ENCODE data around the gene CTNND2. TPM values are rescaled to one million over a fixed set of nuclear protein-coding genes. Genes with fewer than 3 reads are reported as not detected.
"Not testable (repeated sequence)": the region's sequence is repeated elsewhere in the genome, so short reads cannot be mapped to it uniquely, and the experiment has no call there.

The CTNND2 gene
- total RNA-seq, 1 experiment from 2014 or later, result 2.9 TPM

DNA sequence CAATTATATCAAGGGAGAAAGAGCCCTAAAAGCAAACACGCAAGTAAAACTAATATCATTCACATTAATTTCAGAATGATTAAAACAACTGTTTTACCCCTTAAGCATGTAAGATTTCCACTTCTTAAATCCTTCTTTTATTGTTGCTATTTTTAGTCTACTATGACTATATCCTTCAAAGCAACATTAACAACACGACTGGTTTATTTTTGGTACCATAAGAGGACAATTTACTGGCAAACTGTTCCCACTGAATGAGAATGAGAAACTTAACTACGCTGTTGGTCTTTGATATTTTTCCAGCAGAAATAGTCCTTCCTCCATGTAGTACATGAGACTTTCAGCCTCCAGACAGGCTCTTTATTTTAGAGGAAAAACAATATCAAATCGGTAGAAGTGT is 281.5 kb downstream of the CTNND2 start:
- Histone ChIP-seq H3K27me3 (ENCODE audit: control insufficient read depth, insufficient read depth, low read length) (no peaks in the 10 kb centered on the region), H3K36me3 (replicated peaks; ENCODE audit: control insufficient read depth, insufficient read depth, low read length) (no peaks in the 10 kb centered on the region), H3K4me3 (ENCODE audit: insufficient read depth, low read depth, low read length) (no peak overlapping the region)
- DNase-seq, result no peak

GRCh38 chr5:11620172-11620571 is 284.1 kb downstream of the CTNND2 start:
- no peak for DNase-seq
- no peaks in the 10 kb centered on the region for H3K36me3 ChIP-seq (replicated peaks; ENCODE audit: control insufficient read depth, insufficient read depth, low read length)

GRCh38 chr5:11619339-11620024 is 284.8 kb downstream of the CTNND2 start:
- no peak for DNase-seq
- Histone ChIP-seq H3K4me3 (ENCODE audit: insufficient read depth, low read depth, low read length) (no peak overlapping the region), H3K27me3 (ENCODE audit: control insufficient read depth, insufficient read depth, low read length) (no peaks in the 10 kb centered on the region), H3K36me3 (replicated peaks; ENCODE audit: control insufficient read depth, insufficient read depth, low read length) (no peaks in the 10 kb centered on the region)

More at GRCh38 chr5:11620172-11620571, 284.1 kb downstream of the CTNND2 start:
- Histone ChIP-seq H3K27me3 (ENCODE audit: control insufficient read depth, insufficient read depth, low read length) (no peaks in the 10 kb centered on the region), H3K4me3 (ENCODE audit: insufficient read depth, low read depth, low read length) (no peak overlapping the region)

- DNase-seq, result no peak
- H3K36me3 ChIP-seq (replicated peaks; ENCODE audit: control insufficient read depth, insufficient read depth, low read length), result no peaks in the 10 kb centered on the region
These were observed 287.2 kb downstream of the CTNND2 start for GRCh38 chr5:11617080-11617479.

GRCh38 chr5:11616624-11617023 is 287.6 kb downstream of the CTNND2 start:
- not testable (repeated sequence) for H3K4me3 ChIP-seq (ENCODE audit: insufficient read depth, low read depth, low read length); DNase-seq; H3K36me3 ChIP-seq (replicated peaks; ENCODE audit: control insufficient read depth, insufficient read depth, low read length); H3K27me3 ChIP-seq (ENCODE audit: control insufficient read depth, insufficient read depth, low read length)

More at GRCh38 chr5:11617080-11617479, 287.2 kb downstream of the CTNND2 start:
- Histone ChIP-seq H3K4me3 (ENCODE audit: insufficient read depth, low read depth, low read length) (no peak overlapping the region), H3K27me3 (ENCODE audit: control insufficient read depth, insufficient read depth, low read length) (no peaks in the 10 kb centered on the region)

DNA sequence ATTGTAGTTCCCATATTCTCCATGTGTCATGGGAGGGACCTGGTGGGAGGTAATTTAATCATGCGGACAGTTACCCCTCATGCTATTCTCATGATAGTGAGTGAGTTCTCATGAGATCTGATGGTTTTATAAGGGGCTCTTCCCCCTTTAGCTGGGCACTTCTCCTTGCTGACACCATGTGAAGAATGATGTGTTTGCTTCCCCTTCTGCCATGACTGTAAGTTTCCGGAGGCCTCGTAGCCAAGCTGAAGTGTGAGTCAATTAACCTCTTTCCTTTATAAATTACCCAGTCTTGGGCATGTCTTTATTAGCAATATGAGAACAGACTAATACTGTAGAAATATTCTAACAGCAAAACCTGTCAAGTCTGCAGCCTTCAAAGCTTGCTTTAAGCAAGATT is 293.2 kb downstream of the CTNND2 start:
- Histone ChIP-seq H3K36me3 (replicated peaks; ENCODE audit: control insufficient read depth, insufficient read depth, low read length) (no peaks in the 10 kb centered on the region), H3K4me3 (ENCODE audit: insufficient read depth, low read depth, low read length) (no peak overlapping the region), H3K27me3 (ENCODE audit: control insufficient read depth, insufficient read depth, low read length) (no peaks in the 10 kb centered on the region)
- DNase-seq, result no peak

- Histone ChIP-seq H3K4me3 (ENCODE audit: insufficient read depth, low read depth, low read length) (no peak overlapping the region), H3K27me3 (ENCODE audit: control insufficient read depth, insufficient read depth, low read length) (no peaks in the 10 kb centered on the region), H3K36me3 (replicated peaks; ENCODE audit: control insufficient read depth, insufficient read depth, low read length) (no peaks in the 10 kb centered on the region)
- no peak for DNase-seq
These were observed 294.5 kb downstream of the CTNND2 start for GRCh38 chr5:11609570-11610303.

DNA sequence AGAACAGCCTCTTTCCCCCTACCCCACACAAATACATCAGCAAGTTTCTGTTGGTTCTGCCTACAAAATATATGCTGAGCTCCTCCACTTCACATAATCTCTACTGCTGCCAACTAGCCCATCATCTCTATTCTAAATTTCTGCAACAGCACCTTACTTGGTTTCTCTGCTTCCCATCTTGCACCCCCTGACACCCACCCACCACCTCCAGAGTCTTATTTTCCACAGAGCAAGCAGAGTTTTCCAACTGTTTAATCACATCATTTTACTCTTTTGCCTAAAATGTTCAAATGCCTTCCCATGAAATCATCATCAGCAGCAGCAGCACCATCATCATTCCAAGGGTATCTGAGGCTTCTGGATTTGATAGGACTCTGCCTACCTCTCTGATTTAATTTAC is 295.7 kb downstream of the CTNND2 start:
- Histone ChIP-seq H3K4me3 (ENCODE audit: insufficient read depth, low read depth, low read length) (no peak overlapping the region), H3K27me3 (ENCODE audit: control insufficient read depth, insufficient read depth, low read length) (no peaks in the 10 kb centered on the region), H3K36me3 (replicated peaks; ENCODE audit: control insufficient read depth, insufficient read depth, low read length) (no peaks in the 10 kb centered on the region)
- no peak for DNase-seq

GRCh38 chr5:11607944-11608483 is 296.2 kb downstream of the CTNND2 start:
- no peak overlapping the region for H3K4me3 ChIP-seq (ENCODE audit: insufficient read depth, low read depth, low read length)
- no peaks in the 10 kb centered on the region for H3K36me3 ChIP-seq (replicated peaks; ENCODE audit: control insufficient read depth, insufficient read depth, low read length)
- DNase-seq, result no peak
- H3K27me3 ChIP-seq (ENCODE audit: control insufficient read depth, insufficient read depth, low read length), result no peaks in the 10 kb centered on the region

DNA sequence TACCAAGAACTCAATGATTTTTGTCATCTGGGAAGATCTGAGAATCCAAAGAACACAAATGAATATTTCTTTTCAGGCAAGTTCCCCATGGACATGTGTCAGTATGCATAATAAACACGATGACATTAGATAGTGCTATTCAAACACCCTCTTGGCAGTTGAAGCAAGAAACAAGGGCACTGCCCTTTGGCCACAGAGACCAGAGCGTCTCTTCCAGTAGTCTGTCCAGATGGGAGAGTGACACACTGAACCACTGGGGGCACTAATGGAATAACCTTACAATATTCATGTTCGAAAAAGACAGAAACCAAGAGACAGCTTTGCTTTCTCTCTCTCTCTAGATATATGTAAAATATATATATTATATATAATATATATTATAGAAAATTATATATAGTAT is 301.9 kb downstream of the CTNND2 start:
- no peak for DNase-seq
- Histone ChIP-seq H3K27me3 (ENCODE audit: control insufficient read depth, insufficient read depth, low read length) (no peaks in the 10 kb centered on the region), H3K36me3 (replicated peaks; ENCODE audit: control insufficient read depth, insufficient read depth, low read length) (no peaks in the 10 kb centered on the region), H3K4me3 (ENCODE audit: insufficient read depth, low read depth, low read length) (no peak overlapping the region)

- Histone ChIP-seq H3K36me3 (replicated peaks; ENCODE audit: control insufficient read depth, insufficient read depth, low read length) (no peaks in the 10 kb centered on the region), H3K4me3 (ENCODE audit: insufficient read depth, low read depth, low read length) (no peak overlapping the region), H3K27me3 (ENCODE audit: control insufficient read depth, insufficient read depth, low read length) (no peaks in the 10 kb centered on the region)
- no peak for DNase-seq
These were observed 304.7 kb downstream of the CTNND2 start for GRCh38 chr5:11599499-11599898.

DNA sequence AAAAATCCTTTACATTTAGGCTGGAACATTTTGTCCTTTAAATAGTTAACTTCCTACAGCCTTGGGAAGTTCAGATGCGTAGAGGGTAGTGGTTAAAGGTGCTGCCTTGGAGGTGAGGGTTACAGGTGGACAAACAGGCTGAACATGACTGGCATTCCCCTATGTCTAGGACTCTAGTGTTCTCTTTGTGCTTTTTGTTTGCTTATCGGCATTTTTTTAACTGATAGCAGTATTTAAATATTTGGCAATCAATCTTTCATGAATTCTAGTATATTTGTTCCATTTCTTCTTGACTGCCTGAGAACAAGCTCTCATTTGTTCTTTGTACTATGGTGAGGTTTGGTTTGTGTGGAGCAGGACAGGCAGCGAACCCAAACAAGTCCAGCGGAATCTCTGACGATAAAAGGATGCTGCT is 307.6 kb downstream of the CTNND2 start:
- no peak for DNase-seq

GRCh38 chr5:11596185-11596584 is 308.1 kb downstream of the CTNND2 start:
- H3K27me3 ChIP-seq (ENCODE audit: control insufficient read depth, insufficient read depth, low read length), result no peaks in the 10 kb centered on the region
- H3K4me3 ChIP-seq (ENCODE audit: insufficient read depth, low read depth, low read length), result no peak overlapping the region
- DNase-seq, result no peak
- no peaks in the 10 kb centered on the region for H3K36me3 ChIP-seq (replicated peaks; ENCODE audit: control insufficient read depth, insufficient read depth, low read length)

More for the DNA sequence above, 307.6 kb downstream of the CTNND2 start:
- H3K27me3 ChIP-seq (ENCODE audit: control insufficient read depth, insufficient read depth, low read length), result no peaks in the 10 kb centered on the region
- H3K4me3 ChIP-seq (ENCODE audit: insufficient read depth, low read depth, low read length), result no peak overlapping the region
- no peaks in the 10 kb centered on the region for H3K36me3 ChIP-seq (replicated peaks; ENCODE audit: control insufficient read depth, insufficient read depth, low read length)

- Histone ChIP-seq H3K27me3 (ENCODE audit: control insufficient read depth, insufficient read depth, low read length) (no peaks in the 10 kb centered on the region), H3K36me3 (replicated peaks; ENCODE audit: control insufficient read depth, insufficient read depth, low read length) (no peaks in the 10 kb centered on the region), H3K4me3 (ENCODE audit: insufficient read depth, low read depth, low read length) (no peak overlapping the region)
- DNase-seq, result no peak
These were observed 309.2 kb downstream of the CTNND2 start for GRCh38 chr5:11595045-11595444.

- Histone ChIP-seq H3K4me3 (ENCODE audit: insufficient read depth, low read depth, low read length) (no peak overlapping the region), H3K27me3 (ENCODE audit: control insufficient read depth, insufficient read depth, low read length) (no peaks in the 10 kb centered on the region), H3K36me3 (replicated peaks; ENCODE audit: control insufficient read depth, insufficient read depth, low read length) (no peaks in the 10 kb centered on the region)
- no peak for DNase-seq
These were observed 310.2 kb downstream of the CTNND2 start for GRCh38 chr5:11594021-11594420.
